Ishikawa (cell line): ENCODE measurements around the gene SLC13A5.

ENCODE experiments used
- EGR1 ChIP-seq: IDR thresholded peaks from 2 replicates; pipeline ENCODE4 v1.6.1; 2012
- EP300 ChIP-seq: IDR thresholded peaks from 2 replicates; pipeline ENCODE4 v1.6.1; 2012; ENCODE audit warnings: borderline replicate concordance
- FOXM1 ChIP-seq: IDR thresholded peaks from 2 replicates; pipeline ENCODE4 v1.6.1; 2012; ENCODE audit warnings: low read depth, borderline replicate concordance
- USF1 ChIP-seq: IDR thresholded peaks from 2 replicates; pipeline ENCODE4 v1.6.1; 2012
- TF ChIP-seq, protein P1 (sequence below): IDR thresholded peaks from 2 replicates; pipeline ENCODE4 v1.6.1; 2012; ENCODE audit warnings: low read depth, mild to moderate bottlenecking

DNA sequence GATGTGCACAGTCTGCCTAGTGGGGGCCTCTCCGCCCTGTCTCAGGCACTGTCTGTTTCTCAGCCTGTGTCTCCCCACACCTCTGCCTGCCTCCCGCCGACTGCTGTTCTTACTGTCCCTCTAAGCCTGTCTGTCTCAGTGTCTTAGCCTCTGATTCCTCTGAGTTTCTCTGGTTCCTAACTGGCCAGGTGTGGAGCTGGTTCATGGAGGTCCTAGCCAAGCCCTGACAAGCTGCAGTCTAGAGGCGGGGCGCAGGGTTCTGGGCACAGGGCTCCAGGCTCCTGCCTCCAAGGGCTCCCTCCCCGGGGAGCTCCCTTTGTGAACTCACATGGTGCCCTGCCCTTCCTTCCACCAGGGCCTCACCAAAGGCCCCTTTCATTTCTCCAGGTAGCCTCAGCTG lies 42.2 kb downstream of the SLC13A5 start:
- TF ChIP-seq, protein P1, sequence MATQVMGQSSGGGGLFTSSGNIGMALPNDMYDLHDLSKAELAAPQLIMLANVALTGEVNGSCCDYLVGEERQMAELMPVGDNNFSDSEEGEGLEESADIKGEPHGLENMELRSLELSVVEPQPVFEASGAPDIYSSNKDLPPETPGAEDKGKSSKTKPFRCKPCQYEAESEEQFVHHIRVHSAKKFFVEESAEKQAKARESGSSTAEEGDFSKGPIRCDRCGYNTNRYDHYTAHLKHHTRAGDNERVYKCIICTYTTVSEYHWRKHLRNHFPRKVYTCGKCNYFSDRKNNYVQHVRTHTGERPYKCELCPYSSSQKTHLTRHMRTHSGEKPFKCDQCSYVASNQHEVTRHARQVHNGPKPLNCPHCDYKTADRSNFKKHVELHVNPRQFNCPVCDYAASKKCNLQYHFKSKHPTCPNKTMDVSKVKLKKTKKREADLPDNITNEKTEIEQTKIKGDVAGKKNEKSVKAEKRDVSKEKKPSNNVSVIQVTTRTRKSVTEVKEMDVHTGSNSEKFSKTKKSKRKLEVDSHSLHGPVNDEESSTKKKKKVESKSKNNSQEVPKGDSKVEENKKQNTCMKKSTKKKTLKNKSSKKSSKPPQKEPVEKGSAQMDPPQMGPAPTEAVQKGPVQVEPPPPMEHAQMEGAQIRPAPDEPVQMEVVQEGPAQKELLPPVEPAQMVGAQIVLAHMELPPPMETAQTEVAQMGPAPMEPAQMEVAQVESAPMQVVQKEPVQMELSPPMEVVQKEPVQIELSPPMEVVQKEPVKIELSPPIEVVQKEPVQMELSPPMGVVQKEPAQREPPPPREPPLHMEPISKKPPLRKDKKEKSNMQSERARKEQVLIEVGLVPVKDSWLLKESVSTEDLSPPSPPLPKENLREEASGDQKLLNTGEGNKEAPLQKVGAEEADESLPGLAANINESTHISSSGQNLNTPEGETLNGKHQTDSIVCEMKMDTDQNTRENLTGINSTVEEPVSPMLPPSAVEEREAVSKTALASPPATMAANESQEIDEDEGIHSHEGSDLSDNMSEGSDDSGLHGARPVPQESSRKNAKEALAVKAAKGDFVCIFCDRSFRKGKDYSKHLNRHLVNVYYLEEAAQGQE: no peak
- TF ChIP-seq FOXM1: no peak
- no peak for TF ChIP-seq EGR1
- TF ChIP-seq EP300: no peak
- TF ChIP-seq USF1: no peak
